Loucy (cell line): ENCODE measurements around the gene TET2.
"Not testable (repeated sequence)": the region's sequence is repeated elsewhere in the genome, so short reads cannot be mapped to it uniquely, and the experiment has no call there.

Experiments
- EZH2phosphoT487 ChIP-seq: fragments of 200-600 bp; IDR thresholded peaks from 2 replicates; pipeline ENCODE4 v1.6.1; 2018; ENCODE audit warnings: antibody characterized with exemption, mild to moderate bottlenecking, moderate library complexity, borderline replicate concordance
- TF ChIP-seq, protein P1 (sequence below): fragments of 200-600 bp; sonication (generic); conservative IDR thresholded peaks from 2 replicates; pipeline ENCODE4 v1.5.1; 2014; ENCODE audit warnings: mild to moderate bottlenecking, antibody characterized with exemption, low read length

DNA sequence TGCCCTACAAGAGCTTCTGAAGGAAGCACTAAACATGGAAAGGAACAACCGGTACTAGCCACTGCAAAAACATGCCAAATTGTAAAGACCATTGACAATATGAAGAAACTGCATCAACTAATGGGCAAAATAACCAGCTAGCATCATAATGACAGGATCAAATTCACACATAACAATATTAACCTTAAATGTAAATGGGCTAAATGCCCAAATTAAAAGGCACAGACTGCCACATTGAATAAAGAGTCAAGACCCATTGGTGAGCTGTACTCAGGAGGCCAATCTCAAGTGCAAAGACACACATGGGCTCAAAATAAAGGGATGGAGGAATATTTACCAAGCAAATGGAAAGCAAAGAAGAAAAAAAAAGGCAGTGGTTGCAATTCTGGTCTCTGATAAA lies 152.4 kb downstream of the TET2 start:
- TF ChIP-seq EZH2phosphoT487: not testable (repeated sequence)
- TF ChIP-seq, protein P1, sequence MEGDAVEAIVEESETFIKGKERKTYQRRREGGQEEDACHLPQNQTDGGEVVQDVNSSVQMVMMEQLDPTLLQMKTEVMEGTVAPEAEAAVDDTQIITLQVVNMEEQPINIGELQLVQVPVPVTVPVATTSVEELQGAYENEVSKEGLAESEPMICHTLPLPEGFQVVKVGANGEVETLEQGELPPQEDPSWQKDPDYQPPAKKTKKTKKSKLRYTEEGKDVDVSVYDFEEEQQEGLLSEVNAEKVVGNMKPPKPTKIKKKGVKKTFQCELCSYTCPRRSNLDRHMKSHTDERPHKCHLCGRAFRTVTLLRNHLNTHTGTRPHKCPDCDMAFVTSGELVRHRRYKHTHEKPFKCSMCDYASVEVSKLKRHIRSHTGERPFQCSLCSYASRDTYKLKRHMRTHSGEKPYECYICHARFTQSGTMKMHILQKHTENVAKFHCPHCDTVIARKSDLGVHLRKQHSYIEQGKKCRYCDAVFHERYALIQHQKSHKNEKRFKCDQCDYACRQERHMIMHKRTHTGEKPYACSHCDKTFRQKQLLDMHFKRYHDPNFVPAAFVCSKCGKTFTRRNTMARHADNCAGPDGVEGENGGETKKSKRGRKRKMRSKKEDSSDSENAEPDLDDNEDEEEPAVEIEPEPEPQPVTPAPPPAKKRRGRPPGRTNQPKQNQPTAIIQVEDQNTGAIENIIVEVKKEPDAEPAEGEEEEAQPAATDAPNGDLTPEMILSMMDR: not testable (repeated sequence)
